PFSK-1 (cell line): ENCODE measurements around the gene INSL6.

Experiments
- POLR2AphosphoS5 ChIP-seq: IDR thresholded peaks from 2 replicates; pipeline ENCODE4 v1.6.1; 2012; ENCODE audit warnings: low read depth, mild to moderate bottlenecking, control low read depth, low read length, moderate library complexity
- REST ChIP-seq, 2 experiments: IDR thresholded peaks; 2 replicates each; pipeline versions ENCODE4 v1.6.1 to v1.8.0; 2011 to 2012; ENCODE audit warnings: low read depth in 2 of 2, low read length in 2 of 2, control low read depth in 1 of 2, inconsistent platforms in 1 of 2, mild to moderate bottlenecking in 1 of 2, moderate library complexity in 1 of 2; ENCODE audit not compliant: insufficient read depth in 1 of 2

- TF ChIP-seq REST (IDR thresholded peaks at IDR 0.05; ENCODE audit: insufficient read depth in 1 of 2, low read depth in 2 of 2, low read length in 2 of 2) (no peak), POLR2AphosphoS5 (no peak)
Observed at GRCh38 chr9:5188060-5188984, 2.9 kb upstream of the INSL6 start.
